WTC11 (cell line): ENCODE data around the gene U2AF2.
"Not testable (repeated sequence)": the region's sequence is repeated elsewhere in the genome, so short reads cannot be mapped to it uniquely, and the experiment has no call there.

ENCODE experiments used
- CBFB ChIP-seq: sonication (generic); formaldehyde crosslinking; IDR thresholded peaks from 2 replicates; pipeline ENCODE4 v1.8.1; 2022; ENCODE audit warnings: mild to moderate bottlenecking, low read depth, missing genetic modification reagents
- CTCF ChIP-seq: fragments of 200-600 bp; IDR thresholded peaks from 2 replicates; pipeline ENCODE4 v1.8.0; 2022; ENCODE audit warnings: antibody characterized with exemption
- E2F5 ChIP-seq: sonication (generic); formaldehyde crosslinking; IDR thresholded peaks from 2 replicates; pipeline ENCODE4 v1.8.1; 2022; ENCODE audit warnings: mild to moderate bottlenecking, moderate library complexity, missing genetic modification reagents
- EMX1 ChIP-seq: fragments of 250-450 bp; sonication (Bioruptor Pico); IDR thresholded peaks from 2 replicates; pipeline ENCODE4 v1.8.0; 2021; ENCODE audit warnings: mild to moderate bottlenecking
- HMGXB4 ChIP-seq: sonication (generic); formaldehyde crosslinking; IDR thresholded peaks from 2 replicates; pipeline ENCODE4 v1.8.1; 2023; ENCODE audit warnings: mild to moderate bottlenecking, moderate library complexity, missing genetic modification reagents
- JUN ChIP-seq: sonication (generic); formaldehyde crosslinking; IDR thresholded peaks from 2 replicates; pipeline ENCODE4 v1.8.0; 2023; ENCODE audit warnings: mild to moderate bottlenecking, missing genetic modification reagents
- NFE2L1 ChIP-seq: sonication (generic); formaldehyde crosslinking; IDR thresholded peaks from 2 replicates; pipeline ENCODE4 v1.8.1; 2023; ENCODE audit warnings: missing genetic modification reagents
- TP53 ChIP-seq: sonication (generic); formaldehyde crosslinking; IDR thresholded peaks from 2 replicates; pipeline ENCODE4 v1.8.1; 2023; ENCODE audit warnings: mild to moderate bottlenecking, missing genetic modification reagents
- USF2 ChIP-seq: sonication (generic); formaldehyde crosslinking; IDR thresholded peaks from 2 replicates; pipeline ENCODE4 v1.8.1; 2023; ENCODE audit warnings: mild to moderate bottlenecking, missing genetic modification reagents, moderate library complexity
- ZNF138 ChIP-seq: sonication (generic); formaldehyde crosslinking; conservative IDR thresholded peaks from 2 replicates; pipeline ENCODE4 v1.8.1; 2022; ENCODE audit warnings: mild to moderate bottlenecking, moderate library complexity, missing genetic modification reagents
- ZNF219 ChIP-seq: sonication (generic); formaldehyde crosslinking; IDR thresholded peaks from 2 replicates; pipeline ENCODE4 v1.8.0; 2023; ENCODE audit warnings: missing genetic modification reagents, mild to moderate bottlenecking, borderline replicate concordance
- TF ChIP-seq, protein P1 (sequence below): sonication (generic); formaldehyde crosslinking; IDR thresholded peaks from 2 replicates; pipeline ENCODE4 v1.8.0; 2022; ENCODE audit warnings: mild to moderate bottlenecking, missing genetic modification reagents
- TF ChIP-seq, protein P2 (sequence below): sonication (generic); formaldehyde crosslinking; IDR thresholded peaks from 2 replicates; pipeline ENCODE4 v1.8.1; 2022; ENCODE audit warnings: low read depth, mild to moderate bottlenecking, moderate library complexity, missing genetic modification reagents, borderline replicate concordance

GRCh38 chr19:55717879-55718711 lies 63.3 kb downstream of the U2AF2 start:
- not testable (repeated sequence) for TF ChIP-seq NFE2L1 (CRISPR knock-in tag); CTCF; CBFB (CRISPR knock-in tag); E2F5 (CRISPR knock-in tag); USF2 (CRISPR knock-in tag); EMX1 (CRISPR knock-in tag); TP53 (CRISPR knock-in tag); JUN (CRISPR knock-in tag); HMGXB4 (CRISPR knock-in tag); ZNF138 (CRISPR knock-in tag); ZNF219
- TF ChIP-seq, protein P1, sequence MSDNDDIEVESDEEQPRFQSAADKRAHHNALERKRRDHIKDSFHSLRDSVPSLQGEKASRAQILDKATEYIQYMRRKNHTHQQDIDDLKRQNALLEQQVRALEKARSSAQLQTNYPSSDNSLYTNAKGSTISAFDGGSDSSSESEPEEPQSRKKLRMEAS (CRISPR knock-in tag), result not testable (repeated sequence)
- TF ChIP-seq, protein P2, sequence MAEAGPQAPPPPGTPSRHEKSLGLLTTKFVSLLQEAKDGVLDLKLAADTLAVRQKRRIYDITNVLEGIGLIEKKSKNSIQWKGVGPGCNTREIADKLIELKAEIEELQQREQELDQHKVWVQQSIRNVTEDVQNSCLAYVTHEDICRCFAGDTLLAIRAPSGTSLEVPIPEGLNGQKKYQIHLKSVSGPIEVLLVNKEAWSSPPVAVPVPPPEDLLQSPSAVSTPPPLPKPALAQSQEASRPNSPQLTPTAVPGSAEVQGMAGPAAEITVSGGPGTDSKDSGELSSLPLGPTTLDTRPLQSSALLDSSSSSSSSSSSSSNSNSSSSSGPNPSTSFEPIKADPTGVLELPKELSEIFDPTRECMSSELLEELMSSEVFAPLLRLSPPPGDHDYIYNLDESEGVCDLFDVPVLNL (CRISPR knock-in tag), result not testable (repeated sequence)
